ENCODE data around the gene TNRC18.
"Not testable (repeated sequence)": the region's sequence is repeated elsewhere in the genome, so short reads cannot be mapped to it uniquely, and the experiment has no call there.

TNRC18 gene

GRCh38 chr7:5265320-5266190 lies 158.1 kb downstream of the TNRC18 start:
- no peak for DNase-seq (ENCODE audit: insufficient read length, low spot score)
- TF ChIP-seq CTCF (IDR thresholded peaks at IDR 0.05; ENCODE audit: insufficient read depth, missing control alignments), result no peak
- no peak for FAIRE-seq

GRCh38 chr7:5263066-5263465 lies 160.6 kb downstream of the TNRC18 start:
- FAIRE-seq; DNase-seq (ENCODE audit: insufficient read length, low spot score): not testable (repeated sequence)

- FAIRE-seq; DNase-seq (ENCODE audit: insufficient read length, low spot score): not testable (repeated sequence)
These were observed 163.0 kb downstream of the TNRC18 start for GRCh38 chr7:5260530-5261068.
